Cardiac muscle cell (in vitro differentiated cells and primary cell): Measurements from ENCODE around the gene ZG16B. TPM values are rescaled to one million over a fixed set of nuclear protein-coding genes. Genes with fewer than 3 reads are reported as not detected.

Source experiments
- DNase-seq, 2 donors: peaks; one replicate each; pipeline versions ENCODE4 v3.0.0 to v3.0.0-alpha.2; 2010 to 2017; ENCODE audit warnings: low read depth in 1 of 2, low spot score in 1 of 2
- H3K27ac ChIP-seq: fragments of 200-600 bp; sonication (generic); 2 replicates; pipeline ENCODE4 v1.5.1; 2016
- H3K27me3 ChIP-seq: fragments of 200-600 bp; sonication (generic); 2 replicates; pipeline ENCODE4 v1.6.0; 2016; ENCODE audit warnings: control low read depth
- H3K36me3 ChIP-seq: fragments of 200-600 bp; sonication (generic); 2 replicates; pipeline ENCODE4 v1.5.1; 2016; ENCODE audit warnings: control low read depth
- H3K4me1 ChIP-seq: fragments of 200-600 bp; sonication (generic); 2 replicates; pipeline ENCODE4 v1.8.1; 2017; ENCODE audit warnings: low read depth, mild to moderate bottlenecking, mixed run types
- H3K4me3 ChIP-seq: fragments of 200-600 bp; sonication (generic); 2 replicates; pipeline ENCODE4 v1.5.1; 2016; ENCODE audit warnings: mild to moderate bottlenecking
- H3K9me3 ChIP-seq: fragments of 200-600 bp; sonication (generic); 2 replicates; pipeline ENCODE4 v1.5.1; 2017; ENCODE audit warnings: low read depth, mild to moderate bottlenecking, control low read depth
- CTCF ChIP-seq: IDR thresholded peaks from 2 replicates; pipeline ENCODE4 v1.5.1; 2012; ENCODE audit warnings: low read depth, mild to moderate bottlenecking, low read length
- polyA plus RNA-seq: library from polyadenylated mRNA; unstranded; fragments of >200 nt; fragmentation: Nextera tagmentation; extraction: Ambion mirVana; gene quantifications from 2 replicates; pipeline ENCODE4 v1.2.1, GENCODE V29; 2016
- total RNA-seq: library from RNA; depleted of rRNA; stranded (reverse); fragments of >200 nt; gene quantifications from 2 replicates; pipeline ENCODE4 v1.2.3, GENCODE V29; 2016

Gene ZG16B
- total and polyA plus RNA-seq, 2 experiments from 2014 or later = not detected

DNA sequence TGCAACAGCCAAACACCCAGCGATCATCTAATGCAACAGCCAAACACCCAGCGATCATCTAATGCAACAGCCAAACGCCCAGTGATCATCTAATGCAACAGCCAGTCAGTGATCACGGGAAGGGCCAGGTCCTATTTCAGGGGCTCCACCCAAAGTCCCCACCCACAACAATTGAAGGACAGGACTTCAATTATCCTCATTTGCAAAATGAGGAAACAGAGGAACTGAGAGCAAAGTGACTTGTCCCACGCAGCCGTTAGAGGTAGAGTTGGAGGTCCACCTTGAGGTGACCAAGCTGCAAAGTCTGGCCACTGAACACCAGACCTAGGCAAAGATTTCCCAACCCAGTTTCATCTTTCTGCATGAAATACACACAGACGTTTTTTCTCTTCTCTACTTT lies 3.7 kb downstream of the ZG16B start:
- Histone ChIP-seq H3K27me3 (no peaks in the 10 kb centered on the region), H3K4me3 (no peak overlapping the region), H3K9me3 (no peaks in the 10 kb centered on the region), H3K36me3 (no peaks in the 10 kb centered on the region), H3K27ac (no peak overlapping the region), H3K4me1 (no peaks in the 10 kb centered on the region)
- no peak for DNase-seq
- no peak for TF ChIP-seq CTCF

DNA sequence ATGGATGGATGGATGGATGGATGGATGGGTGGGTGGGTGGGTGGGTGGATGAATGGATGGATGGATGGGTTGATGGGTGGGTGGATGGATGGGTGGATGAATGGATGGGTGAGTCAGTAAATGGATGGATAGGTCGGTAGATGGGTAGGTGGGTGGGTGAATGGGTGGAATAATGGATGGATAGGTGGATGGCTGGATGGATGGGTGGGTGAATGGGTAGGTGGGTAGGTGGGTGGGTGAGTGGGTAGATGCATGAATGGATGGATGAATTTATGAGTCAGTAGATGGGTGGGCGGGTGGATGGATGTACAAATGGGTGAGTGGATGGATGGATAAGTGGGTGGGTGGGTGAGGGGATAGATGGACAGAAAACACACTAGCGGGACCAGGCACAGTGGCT lies 4.9 kb downstream of the ZG16B start:
- H3K4me1 ChIP-seq = no peaks in the 10 kb centered on the region
- H3K4me3 ChIP-seq = no peak overlapping the region
- no peaks in the 10 kb centered on the region for H3K9me3 ChIP-seq
- H3K27ac ChIP-seq = no peak overlapping the region
- no peaks in the 10 kb centered on the region for H3K36me3 ChIP-seq
- no peaks in the 10 kb centered on the region for H3K27me3 ChIP-seq
- no peak for DNase-seq
- no peak for TF ChIP-seq CTCF

GRCh38 chr16:2835638-2836493 lies 5.8 kb downstream of the ZG16B start:
- no peak overlapping the region for H3K27ac ChIP-seq
- no peaks in the 10 kb centered on the region for H3K4me1 ChIP-seq
- DNase-seq = peak; percentile 15 to 97
- H3K9me3 ChIP-seq = no peaks in the 10 kb centered on the region
- TF ChIP-seq CTCF = no peak
- H3K4me3 ChIP-seq = no peak overlapping the region
- no peaks in the 10 kb centered on the region for H3K36me3 ChIP-seq
- no peaks in the 10 kb centered on the region for H3K27me3 ChIP-seq

- no peak for TF ChIP-seq CTCF
- DNase-seq = no peak
Observed at GRCh38 chr16:2836646-2837508, 6.8 kb downstream of the ZG16B start.

GRCh38 chr16:2838928-2839327 lies 8.8 kb downstream of the ZG16B start:
- Histone ChIP-seq H3K9me3 (no peaks in the 10 kb centered on the region), H3K27me3 (peaks cover under 1% of the 10 kb centered on the region), H3K36me3 (no peaks in the 10 kb centered on the region), H3K4me1 (no peaks in the 10 kb centered on the region), H3K4me3 (no peak overlapping the region), H3K27ac (no peak overlapping the region)
- peak; percentile 93 for TF ChIP-seq CTCF
- peak; percentile 84 to 86 for DNase-seq

More at GRCh38 chr16:2836646-2837508, 6.8 kb downstream of the ZG16B start:
- Histone ChIP-seq H3K27ac (no peak overlapping the region), H3K36me3 (no peaks in the 10 kb centered on the region), H3K27me3 (no peaks in the 10 kb centered on the region), H3K4me1 (no peaks in the 10 kb centered on the region), H3K9me3 (no peaks in the 10 kb centered on the region), H3K4me3 (no peak overlapping the region)
